ENCODE data around the gene RXFP3.

The RXFP3 gene

DNA sequence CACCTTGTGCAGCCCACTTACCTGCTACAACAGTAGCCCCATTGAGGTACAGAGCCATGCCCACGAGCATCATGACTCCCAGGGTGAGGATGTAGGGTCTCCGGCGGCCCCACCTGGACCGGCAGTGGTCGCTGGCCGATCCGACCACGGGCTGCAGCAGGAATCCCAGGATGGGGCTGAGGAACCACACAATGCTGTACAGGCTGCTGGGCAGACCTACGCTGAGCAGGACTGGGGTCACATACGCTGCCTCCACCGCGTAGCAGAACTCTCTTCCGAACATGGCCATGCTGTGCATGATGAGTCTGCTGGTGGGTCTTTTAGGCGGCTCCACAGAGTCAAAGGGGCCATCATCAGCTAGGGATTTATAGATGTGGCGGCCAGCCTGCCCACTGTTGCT, 48.0 kb downstream of the RXFP3 start:
- Mint-ChIP-seq H3K27me3 (no peaks in the 10 kb centered on the region), H3K27ac (no peak overlapping the region), H3K36me3 (ENCODE audit: low read depth) (peaks cover 11% of the 10 kb centered on the region), H3K4me3 (no peak overlapping the region), H3K9me3 (no peaks in the 10 kb centered on the region), H3K4me1 (no peaks in the 10 kb centered on the region)
- no peak for DNase-seq
- ATAC-seq, result no peak

DNA sequence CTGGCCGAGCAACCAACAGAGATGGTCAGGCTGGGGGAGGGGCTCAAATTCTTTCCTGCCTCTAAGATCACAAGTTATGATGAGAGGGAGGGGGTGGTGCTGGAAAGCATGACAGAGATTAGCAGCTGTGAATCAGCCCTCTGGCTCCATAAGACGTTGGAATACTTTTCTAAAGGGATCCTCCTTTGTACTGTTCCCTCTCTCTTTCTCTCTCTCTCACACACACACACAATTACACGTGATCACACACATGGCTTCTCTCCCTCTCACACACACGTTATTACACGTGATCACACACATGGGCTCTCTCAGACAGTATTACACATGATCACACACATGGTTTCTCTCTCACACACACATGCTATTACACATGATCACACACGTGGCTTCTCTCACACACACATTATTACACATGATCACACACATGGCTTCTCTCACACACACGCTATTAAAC, 48.5 kb downstream of the RXFP3 start, which contains the start of gene SLC45A2:
SLC45A2 (minus strand) TSS at position 23 of the 454 bp plus-strand sequence. CDS start 110 bp downstream, outside the sequence.
- no peak within 1 kb of the TSS for H3K4me3 Mint-ChIP-seq
- no peak for ATAC-seq
- H3K27ac Mint-ChIP-seq, result no peak within 1 kb of the TSS
- no peaks in the 10 kb centered on the region for H3K27me3 Mint-ChIP-seq
- peaks cover 14% of the 10 kb centered on the region for H3K36me3 Mint-ChIP-seq (ENCODE audit: low read depth)
- H3K9me3 Mint-ChIP-seq, result no peaks in the 10 kb centered on the region
- DNase-seq, result no peak
- no peaks in the 10 kb centered on the region for H3K4me1 Mint-ChIP-seq

DNA sequence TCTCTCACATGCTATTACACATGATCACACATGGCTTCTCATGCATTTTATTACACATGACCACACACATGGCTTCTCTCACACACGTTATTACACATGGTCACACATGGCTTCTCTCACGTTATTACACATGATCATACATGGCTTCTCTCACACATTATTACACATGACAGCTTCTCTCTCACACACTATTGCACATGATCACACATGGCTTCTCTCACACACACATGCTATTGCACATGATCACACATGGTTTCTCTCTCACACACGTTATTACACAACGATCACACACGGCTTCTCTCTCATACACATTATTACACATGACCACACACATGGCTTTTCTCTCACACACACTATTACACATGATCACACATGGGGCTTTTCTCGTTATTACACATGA, 49.3 kb downstream of the RXFP3 start:
- Mint-ChIP-seq H3K27ac (no peak overlapping the region), H3K27me3 (no peaks in the 10 kb centered on the region), H3K4me3 (no peak overlapping the region), H3K36me3 (ENCODE audit: low read depth) (peaks cover 14% of the 10 kb centered on the region), H3K9me3 (no peaks in the 10 kb centered on the region), H3K4me1 (no peaks in the 10 kb centered on the region)
- ATAC-seq (no peak), DNase-seq (no peak)

Measured in activated naive CD8-positive, alpha-beta T cell treated with anti-CD3 and anti-CD28 coated beads, Interleukin-2, amount 50 U/mL, for 24 hours (primary cell).